ENCODE data around the gene ZSCAN29. TPM values are rescaled to one million over a fixed set of nuclear protein-coding genes. Genes with fewer than 3 reads are reported as not detected.

ZSCAN29 gene
- polyA plus RNA-seq, 1 of the 3 experiments (the other 2 are of a cell fraction) = 5.7 TPM

- Histone ChIP-seq H3F3A (replicated peaks; ENCODE audit: insufficient read depth) (no peaks in the 10 kb centered on the region), H3K27ac (ENCODE audit: low read depth in 2 of 2, low read length in 1 of 2) (peak within 1 kb of the TSS; percentile 80 to 96), H2AFZ (ENCODE audit: low read depth) (peak within 1 kb of the TSS; percentile 91), H4K20me1 (ENCODE audit: insufficient read depth) (no peaks in the 10 kb centered on the region), H3K9me2 (no peaks in the 10 kb centered on the region), H3K36me3 (replicated peaks in 1 of 2; ENCODE audit: control insufficient read depth in 1 of 2, insufficient read depth in 2 of 2, low read length in 1 of 2) (peaks cover 16 to 21% of the 10 kb centered on the region in 2 experiments), H3K9me3 (no peaks in the 10 kb centered on the region), H3K4me3 (ENCODE audit: low read depth in 2 of 2, low read length in 1 of 2) (peak within 1 kb of the TSS; percentile 76 to 88), H3K4me2 (peak within 1 kb of the TSS; percentile 96), H3K9ac (peak within 1 kb of the TSS; percentile 80), H3K27me3 (ENCODE audit: insufficient read depth) (no peaks in the 10 kb centered on the region), H3K4me1 (ENCODE audit: control insufficient read depth in 1 of 2, insufficient read depth in 2 of 2, low read depth in 1 of 2, low read length in 1 of 2) (peaks cover 6 to 13% of the 10 kb centered on the region in 2 experiments; a peak in 3 of 4 replicates), H3K79me2 (ENCODE audit: insufficient read depth) (peaks cover 18% of the 10 kb centered on the region)
- POLR2A ChIA-PET = interaction anchor here (1.1 kb wide), 1 partner anchor 72 kb away, joined by 3 read pairs; no protein-coding TSS in a partner anchor
- peak; percentile 74 for TF ChIP-seq MXI1 (IDR thresholded peaks at IDR 0.05; ENCODE audit: low read depth, low read length)
- TF ChIP-seq CHD2 (IDR thresholded peaks at IDR 0.05; ENCODE audit: low read length, partially characterized antibody) = no peak
- TF ChIP-seq GABPA (IDR thresholded peaks at IDR 0.05; ENCODE audit: low read depth) = peak; percentile 92
- peak; percentile 18; the same call in 1 of the 2 replicates for TF ChIP-seq SIN3A (IDR thresholded peaks at IDR 0.05; ENCODE audit: borderline replicate concordance, low read depth, low read length)
- no peak for TF ChIP-seq FOSL2 (IDR thresholded peaks at IDR 0.05; ENCODE audit: borderline replicate concordance, low read depth)
- TF ChIP-seq TAF1 (IDR thresholded peaks at IDR 0.05; ENCODE audit: borderline replicate concordance, low read depth, low read length) = peak; percentile 52; the same call in 1 of the 2 replicates
- no peak for TF ChIP-seq MEF2A (IDR thresholded peaks at IDR 0.05; ENCODE audit: borderline replicate concordance, low read depth)
- TF ChIP-seq YY1 (IDR thresholded peaks at IDR 0.05; ENCODE audit: low read depth) = peak; percentile 31; the same call in 1 of the 2 replicates
- peak; percentile 91 for TF ChIP-seq POLR2AphosphoS5 (IDR thresholded peaks at IDR 0.05; ENCODE audit: low read depth, low read length)
- TF ChIP-seq, protein P1, sequence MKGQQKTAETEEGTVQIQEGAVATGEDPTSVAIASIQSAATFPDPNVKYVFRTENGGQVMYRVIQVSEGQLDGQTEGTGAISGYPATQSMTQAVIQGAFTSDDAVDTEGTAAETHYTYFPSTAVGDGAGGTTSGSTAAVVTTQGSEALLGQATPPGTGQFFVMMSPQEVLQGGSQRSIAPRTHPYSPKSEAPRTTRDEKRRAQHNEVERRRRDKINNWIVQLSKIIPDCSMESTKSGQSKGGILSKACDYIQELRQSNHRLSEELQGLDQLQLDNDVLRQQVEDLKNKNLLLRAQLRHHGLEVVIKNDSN (IDR thresholded peaks at IDR 0.05; ENCODE audit: borderline replicate concordance, low read depth) = no peak
- peak; percentile 89 for TF ChIP-seq ELF1 (IDR thresholded peaks at IDR 0.05)
- TF ChIP-seq EP300 (IDR thresholded peaks at IDR 0.05; ENCODE audit: borderline replicate concordance in 1 of 2, low read depth in 1 of 2, low read length in 1 of 2) = peak in 1 of 2 experiments; percentile 26; a peak in 1 of 4 replicates
- peak; percentile 68 for TF ChIP-seq NRF1 (IDR thresholded peaks at IDR 0.05; ENCODE audit: low read depth, low read length)
- no peak for TF ChIP-seq NFIC (IDR thresholded peaks at IDR 0.05; ENCODE audit: borderline replicate concordance)
- TF ChIP-seq, protein P2, sequence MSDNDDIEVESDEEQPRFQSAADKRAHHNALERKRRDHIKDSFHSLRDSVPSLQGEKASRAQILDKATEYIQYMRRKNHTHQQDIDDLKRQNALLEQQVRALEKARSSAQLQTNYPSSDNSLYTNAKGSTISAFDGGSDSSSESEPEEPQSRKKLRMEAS (IDR thresholded peaks at IDR 0.05; ENCODE audit: low read depth) = peak; percentile 88
- TF ChIP-seq, protein P3, sequence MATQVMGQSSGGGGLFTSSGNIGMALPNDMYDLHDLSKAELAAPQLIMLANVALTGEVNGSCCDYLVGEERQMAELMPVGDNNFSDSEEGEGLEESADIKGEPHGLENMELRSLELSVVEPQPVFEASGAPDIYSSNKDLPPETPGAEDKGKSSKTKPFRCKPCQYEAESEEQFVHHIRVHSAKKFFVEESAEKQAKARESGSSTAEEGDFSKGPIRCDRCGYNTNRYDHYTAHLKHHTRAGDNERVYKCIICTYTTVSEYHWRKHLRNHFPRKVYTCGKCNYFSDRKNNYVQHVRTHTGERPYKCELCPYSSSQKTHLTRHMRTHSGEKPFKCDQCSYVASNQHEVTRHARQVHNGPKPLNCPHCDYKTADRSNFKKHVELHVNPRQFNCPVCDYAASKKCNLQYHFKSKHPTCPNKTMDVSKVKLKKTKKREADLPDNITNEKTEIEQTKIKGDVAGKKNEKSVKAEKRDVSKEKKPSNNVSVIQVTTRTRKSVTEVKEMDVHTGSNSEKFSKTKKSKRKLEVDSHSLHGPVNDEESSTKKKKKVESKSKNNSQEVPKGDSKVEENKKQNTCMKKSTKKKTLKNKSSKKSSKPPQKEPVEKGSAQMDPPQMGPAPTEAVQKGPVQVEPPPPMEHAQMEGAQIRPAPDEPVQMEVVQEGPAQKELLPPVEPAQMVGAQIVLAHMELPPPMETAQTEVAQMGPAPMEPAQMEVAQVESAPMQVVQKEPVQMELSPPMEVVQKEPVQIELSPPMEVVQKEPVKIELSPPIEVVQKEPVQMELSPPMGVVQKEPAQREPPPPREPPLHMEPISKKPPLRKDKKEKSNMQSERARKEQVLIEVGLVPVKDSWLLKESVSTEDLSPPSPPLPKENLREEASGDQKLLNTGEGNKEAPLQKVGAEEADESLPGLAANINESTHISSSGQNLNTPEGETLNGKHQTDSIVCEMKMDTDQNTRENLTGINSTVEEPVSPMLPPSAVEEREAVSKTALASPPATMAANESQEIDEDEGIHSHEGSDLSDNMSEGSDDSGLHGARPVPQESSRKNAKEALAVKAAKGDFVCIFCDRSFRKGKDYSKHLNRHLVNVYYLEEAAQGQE (IDR thresholded peaks at IDR 0.05; ENCODE audit: low read depth, low read length) = peak; percentile 3; the same call in 1 of the 2 replicates
- peak; percentile 87 for TF ChIP-seq TEAD4 (IDR thresholded peaks at IDR 0.05; ENCODE audit: borderline replicate concordance, insufficient read depth)
- WGBS (ENCODE audit: low lambda C conversion rate) = 2% methylated on average over 28 of the region's 86 CpGs
- DNase-seq = peak; percentile 93
- CTCF ChIA-PET = interaction anchor here (0.8 to 6.8 kb wide), 2 partner anchors 45 to 105 kb away, joined by 4 to 22 read pairs; no protein-coding TSS in a partner anchor
These were observed 40.7 kb downstream of the ZSCAN29 start, which contains the start of gene LCMT2 for GRCh38 chr15:43329960-43330779. Gene LCMT2, minus strand, starts transcription at chr15:43330573. Its CDS starts 84 bp downstream, at chr15:43330489.
